Stimulated activated CD8-positive, alpha-beta memory T cell treated with anti-CD3 and anti-CD28 coated beads, Interleukin-4, amount 100 ng/mL, for 4 hours (primary cell): ENCODE measurements around the gene KLHL3.
A peak's percentile ranks its signal among the peaks of the same experiment; 100 is the strongest.
"Not testable (repeated sequence)": the region's sequence is repeated elsewhere in the genome, so short reads cannot be mapped to it uniquely, and the experiment has no call there.

Experiments used
- DNase-seq, 2 donors: peaks; one replicate each; pipeline ENCODE4 v3.0.0-alpha.2; 2020; ENCODE audit warnings: low read depth in 2 of 2, low spot score in 1 of 2

Gene KLHL3

DNA sequence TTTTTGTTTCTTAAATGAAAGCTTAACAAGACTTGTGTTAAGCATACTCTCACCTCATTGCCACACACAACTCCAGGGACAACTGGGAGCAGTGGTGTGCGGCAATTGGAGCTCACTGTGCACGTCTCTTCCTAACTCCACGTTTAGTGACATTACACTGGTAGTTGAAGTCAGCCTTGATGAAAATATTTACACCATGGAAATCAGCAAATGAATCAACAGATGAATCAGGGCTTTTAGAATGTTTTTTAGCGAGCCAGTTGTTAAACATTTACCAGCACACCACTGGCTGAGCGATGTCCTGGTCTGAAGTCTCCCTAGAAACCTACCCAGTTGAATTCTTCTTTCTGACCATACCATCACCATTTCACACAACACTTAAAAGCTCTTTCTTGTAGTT, 67.3 kb downstream of the KLHL3 start:
- no peak for DNase-seq

GRCh38 chr5:137667341-137667740, 68.5 kb downstream of the KLHL3 start:
- no peak for DNase-seq

- no peak for DNase-seq
Measured at GRCh38 chr5:137666901-137667300, 69.0 kb downstream of the KLHL3 start.

DNA sequence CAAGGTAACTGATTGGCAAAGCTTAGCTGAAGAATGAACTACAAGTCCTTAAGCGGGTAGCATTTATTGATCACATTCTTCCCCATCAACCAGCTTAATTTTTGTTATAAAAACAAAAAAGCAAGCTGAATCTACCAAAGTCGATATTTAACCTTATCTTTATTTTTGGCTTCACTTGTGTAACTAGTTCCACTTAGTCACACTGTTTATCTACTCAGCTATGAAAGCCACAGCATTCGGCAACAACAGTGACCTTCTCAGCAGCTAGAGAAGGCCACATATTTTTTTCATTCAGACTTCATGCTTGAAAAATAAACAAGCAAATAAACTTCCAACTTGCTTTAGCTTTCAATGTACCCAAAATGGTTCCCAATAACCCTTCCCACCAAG, 69.4 kb downstream of the KLHL3 start:
- DNase-seq = no peak

DNA sequence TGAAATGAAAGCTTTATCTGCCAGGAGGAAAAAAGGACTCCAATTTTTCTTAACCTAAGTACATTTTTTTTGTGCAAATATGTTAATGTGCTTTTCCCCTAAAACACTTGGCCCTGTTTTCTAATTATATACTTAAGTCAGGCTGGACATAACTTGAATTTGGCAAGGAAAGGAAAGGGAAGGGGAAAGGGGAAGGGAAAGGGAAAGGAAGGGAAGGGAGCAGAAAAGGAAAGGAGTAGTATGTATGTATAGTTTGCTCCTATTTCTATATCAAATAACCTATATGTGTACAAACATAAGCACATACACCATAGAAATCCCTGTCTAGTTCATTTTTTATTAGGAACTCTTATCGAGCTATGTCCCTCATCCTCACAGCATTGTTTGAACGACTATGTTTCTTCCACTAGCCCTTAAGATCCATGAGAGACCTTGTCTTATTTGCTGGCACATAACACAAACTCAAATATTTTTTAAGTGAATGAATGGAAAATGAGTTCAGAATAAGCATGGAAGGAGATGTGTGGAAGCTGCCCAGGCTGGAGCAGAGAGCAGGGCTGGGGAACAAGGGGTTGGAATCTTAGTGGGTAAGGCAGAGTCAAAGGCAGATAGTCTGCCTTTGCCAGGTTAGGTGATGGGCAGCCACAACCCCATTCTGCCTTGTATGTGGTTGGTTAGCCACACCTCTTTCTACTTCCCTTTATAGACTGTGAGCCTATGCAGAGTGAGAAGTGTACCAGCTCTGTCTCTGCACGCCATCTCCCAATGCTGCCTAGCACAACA, 70.0 kb downstream of the KLHL3 start:
- DNase-seq = peak in 1 of 2 donors; percentile 1

- peak; percentile 42 to 54 for DNase-seq
Measured at GRCh38 chr5:137660349-137660817, 75.5 kb downstream of the KLHL3 start.

GRCh38 chr5:137659209-137659608, 76.7 kb downstream of the KLHL3 start:
- no peak for DNase-seq

- DNase-seq = no peak
Measured at GRCh38 chr5:137658324-137658723, 77.6 kb downstream of the KLHL3 start.

GRCh38 chr5:137657073-137657472, 78.8 kb downstream of the KLHL3 start:
- no peak for DNase-seq

- DNase-seq = no peak
Measured at GRCh38 chr5:137656558-137656957, 79.3 kb downstream of the KLHL3 start.

DNA sequence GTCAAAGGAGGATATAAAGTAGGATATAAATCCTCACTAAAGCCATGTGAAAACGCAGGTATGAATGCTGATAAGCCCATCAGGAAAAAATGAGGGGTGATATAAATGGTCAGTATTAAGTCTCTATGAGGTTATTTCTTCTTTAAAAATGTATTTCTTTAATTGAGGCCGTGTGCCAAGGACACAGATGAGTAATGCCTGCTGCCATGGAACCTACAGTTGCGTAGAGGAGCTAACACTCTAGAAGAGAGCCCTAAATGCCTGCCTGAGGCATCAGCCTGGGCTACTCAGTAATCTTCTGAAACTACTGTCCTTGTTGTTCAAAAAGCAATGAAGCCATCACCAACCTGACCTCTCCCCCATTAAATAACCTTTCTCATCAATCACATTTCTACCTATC, 84.9 kb downstream of the KLHL3 start:
- no peak for DNase-seq

DNA sequence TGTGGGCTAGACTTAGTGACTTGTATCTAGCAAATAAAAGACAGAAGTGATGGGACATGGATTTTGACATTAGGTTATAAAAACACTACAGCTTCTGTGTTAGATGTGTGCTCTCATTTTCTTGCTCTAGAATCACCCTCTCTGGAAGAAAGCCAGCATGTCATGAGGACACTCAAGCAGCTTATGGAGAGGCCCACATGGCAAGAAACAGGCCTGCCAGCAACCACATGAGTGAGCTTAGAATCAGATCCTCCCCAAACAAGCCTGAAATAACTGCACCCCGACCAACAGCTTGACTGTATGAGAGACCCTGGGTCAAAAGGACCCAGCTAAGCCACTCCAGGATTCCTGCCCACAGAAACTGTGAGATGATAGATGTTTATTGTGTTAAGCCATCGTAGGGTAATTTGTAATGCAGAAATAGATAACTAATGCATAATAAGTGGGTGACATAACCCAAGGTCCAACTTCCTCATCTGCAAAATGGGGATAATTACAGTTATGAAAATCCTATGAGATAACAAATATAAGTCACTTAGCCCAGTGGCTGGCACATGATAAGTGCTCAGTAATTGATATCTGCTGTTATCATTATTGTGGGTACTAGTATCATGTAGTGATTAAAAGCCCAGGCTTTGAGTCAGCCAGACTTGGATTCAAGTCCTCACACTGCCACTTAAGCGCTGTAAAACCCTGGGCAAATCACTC, 86.5 kb downstream of the KLHL3 start:
- no peak for DNase-seq

DNA sequence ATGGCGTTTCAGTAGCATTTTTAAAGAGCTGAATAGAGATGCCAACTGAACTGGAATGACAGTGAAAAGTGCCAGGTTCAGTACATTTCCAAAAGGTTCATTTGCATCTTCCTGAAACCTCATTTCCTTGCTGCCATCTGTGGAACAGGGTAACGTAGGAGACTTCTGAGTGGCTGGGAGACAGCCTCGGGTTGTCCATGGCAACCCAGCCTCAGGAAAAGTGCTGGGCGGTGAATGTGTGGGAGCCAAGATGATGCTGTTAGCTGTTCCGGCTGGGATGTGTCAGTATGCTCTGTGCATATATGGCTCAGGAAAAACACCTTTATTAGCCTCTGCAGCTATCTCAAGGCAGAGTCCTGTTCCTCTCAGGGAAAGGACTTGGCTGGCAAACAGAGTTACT, 87.5 kb downstream of the KLHL3 start:
- DNase-seq = no peak

- DNase-seq = no peak
Measured at GRCh38 chr5:137647401-137647800, 88.5 kb downstream of the KLHL3 start.

- no peak for DNase-seq
Measured at GRCh38 chr5:137646761-137647160, 89.1 kb downstream of the KLHL3 start.

DNA sequence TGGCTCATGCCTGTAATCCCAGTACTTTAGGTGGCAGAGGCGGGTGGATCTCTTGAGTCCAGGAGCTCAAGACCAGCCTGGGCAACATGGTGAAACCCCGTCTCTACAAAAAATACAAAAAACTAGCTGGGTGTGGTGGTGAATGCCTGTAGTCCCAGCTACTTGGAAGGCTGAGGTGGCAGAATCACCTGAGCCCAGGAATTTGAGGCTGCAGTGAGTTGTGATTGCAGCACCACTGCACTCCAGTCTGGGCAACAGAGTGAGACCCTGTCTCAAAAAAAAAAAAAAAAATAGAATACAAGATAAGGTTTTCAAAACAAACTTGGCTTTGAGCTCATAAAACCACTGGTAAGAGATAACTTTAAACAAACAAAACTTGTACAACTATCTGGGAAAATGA, 92.8 kb downstream of the KLHL3 start:
- not testable (repeated sequence) for DNase-seq

GRCh38 chr5:137642091-137642490, 93.8 kb downstream of the KLHL3 start:
- no peak for DNase-seq

- no peak for DNase-seq
Measured at GRCh38 chr5:137641148-137641547, 94.7 kb downstream of the KLHL3 start.

DNA sequence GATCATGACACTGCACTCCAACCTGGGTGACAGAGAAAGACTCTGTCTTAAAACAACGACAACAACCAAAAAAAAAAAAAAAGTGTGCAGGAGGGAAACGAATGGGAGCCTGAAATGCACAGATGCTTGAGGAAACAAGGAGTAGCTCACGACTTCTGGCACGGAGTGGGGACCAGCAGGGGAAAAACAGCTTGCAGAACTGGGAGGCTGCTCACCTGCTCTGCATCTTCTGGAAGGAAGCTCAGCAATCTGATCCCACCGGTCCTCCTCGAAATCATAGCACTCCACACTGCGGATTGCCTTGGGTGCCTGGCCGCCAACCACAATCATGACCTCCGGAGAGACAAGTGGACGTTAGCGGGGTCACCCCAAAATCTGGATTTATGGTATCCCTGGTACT, 96.2 kb downstream of the KLHL3 start:
- DNase-seq = no peak

DNA sequence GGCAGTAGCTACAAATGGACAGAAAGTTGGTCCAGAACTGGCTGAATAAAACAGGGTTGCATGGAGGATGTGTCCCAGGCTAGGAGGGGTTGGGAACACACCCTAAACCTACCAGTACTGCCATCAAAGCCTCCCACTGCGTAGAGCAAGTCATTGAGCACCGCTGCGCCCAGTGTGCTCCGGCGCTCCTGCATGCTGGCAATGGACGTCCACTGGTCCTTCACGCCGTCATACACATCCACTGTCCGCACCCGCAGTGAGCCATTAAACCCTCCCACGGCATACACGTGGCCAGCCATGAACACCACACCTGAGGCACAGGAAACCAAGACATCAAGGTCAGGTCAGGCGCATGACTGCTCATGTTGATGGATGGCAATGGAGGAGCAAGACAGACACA, 97.0 kb downstream of the KLHL3 start:
- DNase-seq = no peak

- DNase-seq = no peak
Measured at GRCh38 chr5:137636830-137637714, 98.8 kb downstream of the KLHL3 start.

GRCh38 chr5:137636099-137636498, 99.8 kb downstream of the KLHL3 start:
- no peak for DNase-seq
